ENCODE data around the gene GPR26.
"Not testable (repeated sequence)": the region's sequence is repeated elsewhere in the genome, so short reads cannot be mapped to it uniquely, and the experiment has no call there.

GPR26 gene

GRCh38 chr10:123717336-123717735 lies 51.2 kb downstream of the GPR26 start:
- DNase-seq = no peak

DNA sequence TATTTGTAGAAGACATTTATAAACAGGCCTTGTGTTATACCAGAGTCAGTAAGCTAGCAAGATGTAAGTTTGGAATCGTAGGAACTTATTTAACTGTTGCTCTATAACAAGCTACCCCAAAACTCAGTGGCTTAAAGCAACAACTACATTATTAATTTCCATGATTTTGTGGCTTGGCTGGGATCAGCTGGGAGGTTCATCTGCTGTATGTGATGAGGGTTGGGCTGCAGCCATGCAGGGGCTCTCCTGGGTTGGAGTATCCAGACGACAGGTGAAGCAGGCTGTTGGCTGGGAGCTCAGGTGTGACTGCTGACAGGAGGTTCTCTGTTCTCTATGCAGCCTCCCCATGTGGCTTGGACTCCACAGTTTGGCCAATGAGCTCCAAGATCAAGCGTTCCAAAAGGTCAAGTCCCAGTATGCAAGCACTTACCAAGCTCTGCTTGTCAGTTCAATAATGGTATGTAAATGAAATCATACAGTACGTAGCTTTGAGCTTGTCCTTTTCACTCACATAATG lies 52.4 kb downstream of the GPR26 start:
- DNase-seq = no peak

DNA sequence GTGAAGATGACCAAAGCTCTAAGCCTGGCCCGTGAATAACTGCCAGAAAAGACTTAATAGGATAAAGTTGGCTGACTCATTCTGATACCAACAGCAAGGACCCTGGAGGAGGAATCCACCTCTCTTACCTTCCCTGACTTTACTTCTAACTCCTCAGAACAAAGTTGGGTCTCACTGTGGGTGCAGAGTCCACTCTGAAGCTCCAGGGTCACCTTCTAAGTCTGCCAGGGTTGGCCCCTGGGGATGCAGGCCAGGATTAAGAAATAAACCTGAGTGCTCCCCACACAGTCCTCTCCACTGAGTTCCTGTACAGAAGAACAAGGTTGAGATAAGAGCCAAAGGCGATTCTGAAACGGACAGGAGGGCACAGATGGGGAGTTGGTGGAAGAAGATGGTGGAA lies 54.4 kb downstream of the GPR26 start:
- no peak for DNase-seq

- no peak for DNase-seq
Observed at GRCh38 chr10:123721441-123722049, 55.4 kb downstream of the GPR26 start.

DNA sequence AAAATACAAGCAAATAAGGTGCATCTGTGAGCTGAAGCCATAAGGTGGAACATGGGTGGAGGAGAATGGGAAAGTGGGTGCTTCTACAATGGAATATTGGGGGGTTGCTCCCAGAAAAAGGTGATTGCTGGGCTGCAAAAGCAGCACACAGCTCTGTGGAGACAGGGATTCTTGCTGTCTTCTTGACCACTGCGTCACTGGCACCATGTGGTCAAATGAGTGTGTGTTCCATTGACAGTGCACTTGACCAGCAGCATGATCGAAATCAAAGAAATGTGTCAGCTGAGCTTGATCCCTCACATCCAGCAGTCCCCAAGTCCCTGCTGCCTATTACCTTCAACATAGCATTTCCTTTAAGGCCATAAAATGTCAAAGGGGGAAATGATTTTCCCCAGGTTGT lies 56.2 kb downstream of the GPR26 start:
- no peak for DNase-seq

DNA sequence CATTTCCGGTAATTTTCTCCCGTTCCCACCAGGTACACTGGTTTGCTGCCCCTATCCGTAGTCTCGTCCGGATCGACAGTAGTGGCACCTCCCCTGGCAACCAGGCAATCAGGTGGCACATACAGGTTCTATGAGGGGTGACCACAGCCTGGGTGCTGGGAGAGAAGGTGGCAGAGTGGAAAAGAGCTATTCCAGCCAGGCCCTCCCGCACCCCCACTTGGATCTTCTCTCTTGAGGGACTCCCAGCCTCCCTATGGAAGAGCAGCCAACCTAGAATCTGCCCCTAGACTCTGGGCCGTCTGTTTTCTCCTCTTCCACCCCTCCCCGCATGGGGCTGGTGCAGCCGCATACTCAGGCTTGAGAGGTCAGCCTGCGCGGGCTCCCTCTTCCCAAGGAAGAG lies 58.6 kb downstream of the GPR26 start:
- DNase-seq = no peak

- DNase-seq = no peak
Observed at GRCh38 chr10:123726381-123726780, 60.2 kb downstream of the GPR26 start.

DNA sequence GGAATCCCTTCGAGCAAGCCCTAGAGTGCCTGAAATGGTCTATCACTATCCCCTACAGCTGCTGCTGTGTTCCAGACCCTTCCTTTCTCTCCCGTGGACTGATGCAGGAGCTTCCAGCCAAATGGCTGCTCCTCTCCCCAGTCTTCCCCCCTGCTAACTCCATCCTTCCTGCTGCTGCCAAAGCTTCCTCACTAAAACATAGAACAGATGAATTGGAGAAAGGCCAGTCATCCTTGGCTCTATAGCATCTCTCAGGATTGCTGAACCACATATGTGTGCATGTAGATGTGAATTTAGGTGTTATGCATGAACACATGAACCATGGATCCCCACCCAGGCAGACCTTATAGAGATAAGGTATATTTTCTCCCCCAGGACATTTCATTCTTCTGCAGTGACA lies 60.7 kb downstream of the GPR26 start:
- no peak for DNase-seq

GRCh38 chr10:123729523-123729922 lies 63.4 kb downstream of the GPR26 start:
- DNase-seq = no peak

- DNase-seq = not testable (repeated sequence)
Observed at GRCh38 chr10:123736917-123737316, 70.8 kb downstream of the GPR26 start.

DNA sequence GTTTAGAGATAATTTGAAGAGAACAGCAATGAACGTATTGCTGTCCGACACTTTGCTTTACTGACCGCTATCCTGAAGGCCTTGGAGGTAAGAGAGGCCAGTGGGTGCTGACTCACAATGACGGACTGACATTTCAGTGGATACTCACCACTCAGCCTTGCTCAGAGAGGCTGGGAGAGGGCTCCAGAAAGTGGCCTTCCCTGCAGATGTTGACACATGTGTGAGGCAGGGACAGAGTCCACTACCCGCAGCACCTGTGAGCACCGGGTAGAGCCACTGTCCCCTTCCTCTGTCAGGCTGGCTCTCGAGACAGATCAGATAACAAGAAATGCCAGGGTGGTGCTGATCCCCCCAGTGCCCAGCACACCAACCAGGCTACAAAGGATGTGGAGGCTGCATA lies 75.0 kb downstream of the GPR26 start:
- DNase-seq = no peak

GRCh38 chr10:123741711-123742110 lies 75.6 kb downstream of the GPR26 start:
- no peak for DNase-seq

DNA sequence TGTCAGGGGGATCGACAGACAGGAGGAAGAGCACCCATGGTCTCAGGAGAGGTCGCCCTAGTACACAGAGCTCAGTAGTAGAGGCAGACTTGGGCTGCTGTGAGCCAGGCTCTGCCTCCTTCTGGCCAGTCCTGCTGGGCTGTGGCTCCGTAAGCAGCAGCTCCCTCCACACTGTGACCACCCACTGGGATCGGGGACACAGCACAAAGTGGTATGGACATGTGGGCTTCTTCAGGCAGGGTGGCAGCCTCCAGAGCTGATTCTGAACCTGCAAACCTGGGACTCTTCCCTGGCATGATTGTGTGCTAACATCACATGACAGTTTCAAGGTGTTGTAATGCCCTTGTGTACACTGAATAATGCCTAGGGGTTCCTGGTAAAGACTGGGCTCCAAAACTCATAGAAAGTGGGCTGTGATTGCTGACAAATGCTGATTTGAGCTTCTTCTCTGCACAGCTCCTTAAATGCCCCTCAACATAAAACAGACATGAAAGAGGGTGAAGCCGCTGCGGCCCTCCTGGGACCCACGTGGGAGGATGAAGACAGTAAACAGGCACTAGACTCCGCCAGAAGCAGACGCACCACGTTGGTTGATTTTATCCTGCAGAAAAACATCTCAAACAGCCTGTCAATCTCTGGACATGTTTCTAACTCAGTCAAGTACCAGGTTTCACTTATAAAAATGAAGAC lies 76.7 kb downstream of the GPR26 start:
- DNase-seq = no peak

GRCh38 chr10:123743441-123744223 lies 77.5 kb downstream of the GPR26 start:
- DNase-seq = no peak

- no peak for DNase-seq
Observed at GRCh38 chr10:123744224-123744536, 78.0 kb downstream of the GPR26 start.

Data from CD4-positive, alpha-beta T cell treated with Interleukin-17A for 4 hours (primary cell).